GM21717 (cell line): ENCODE results near the gene GABRR3.
A peak's percentile ranks its signal among the peaks of the same experiment; 100 is the strongest.

Source experiments
- ATAC-seq: cut with Tn5 transposase; IDR thresholded peaks from one replicate; pipeline ENCODE4 v1.9.1; 2021; ENCODE audit warnings: mild to moderate bottlenecking, moderate library complexity; ENCODE audit not compliant: unreplicated experiment

The GABRR3 gene

GRCh38 chr3:97992547-97993173, 42.5 kb downstream of the GABRR3 start:
- no peak for ATAC-seq

- no peak for ATAC-seq
Observed at GRCh38 chr3:97991293-97991682, 43.8 kb downstream of the GABRR3 start.

- no peak for ATAC-seq
Observed at GRCh38 chr3:97990624-97991292, 44.4 kb downstream of the GABRR3 start.

- no peak for ATAC-seq
Observed at GRCh38 chr3:97988784-97989568, 46.1 kb downstream of the GABRR3 start.

- ATAC-seq: no peak
Observed at GRCh38 chr3:97987306-97987705, 47.8 kb downstream of the GABRR3 start.

- no peak for ATAC-seq
Observed at GRCh38 chr3:97983933-97984491, 51.1 kb downstream of the GABRR3 start.

GRCh38 chr3:97981886-97982285, 53.2 kb downstream of the GABRR3 start:
- ATAC-seq: no peak

GRCh38 chr3:97979610-97980009, 55.5 kb downstream of the GABRR3 start:
- ATAC-seq: no peak

GRCh38 chr3:97975466-97975865, 59.6 kb downstream of the GABRR3 start:
- no peak for ATAC-seq

GRCh38 chr3:97974996-97975395, 60.1 kb downstream of the GABRR3 start:
- no peak for ATAC-seq

GRCh38 chr3:97972976-97973375, 62.1 kb downstream of the GABRR3 start:
- no peak for ATAC-seq

GRCh38 chr3:97971679-97972567, 63.2 kb downstream of the GABRR3 start, which contains the start of gene RIOX2:
RIOX2 (minus strand) TSS chr3:97972431; CDS start chr3:97967593, 4,838 bp downstream.
- peak; percentile 92 for ATAC-seq

- ATAC-seq: no peak
Observed at GRCh38 chr3:97970956-97971620, 64.0 kb downstream of the GABRR3 start.

GRCh38 chr3:97970156-97970555, 65.0 kb downstream of the GABRR3 start:
- no peak for ATAC-seq

GRCh38 chr3:97969541-97969940, 65.6 kb downstream of the GABRR3 start:
- no peak for ATAC-seq

GRCh38 chr3:97968376-97968775, 66.7 kb downstream of the GABRR3 start:
- ATAC-seq: no peak

- ATAC-seq: no peak
Observed at GRCh38 chr3:97967966-97968365, 67.1 kb downstream of the GABRR3 start.

GRCh38 chr3:97960993-97961766, 73.9 kb downstream of the GABRR3 start:
- ATAC-seq: no peak

- ATAC-seq: no peak
Observed at GRCh38 chr3:97960551-97960950, 74.6 kb downstream of the GABRR3 start.
